Measurements from ENCODE around the gene SHLD1.

GRCh38 chr20:5843054-5843592 is 92.9 kb downstream of the SHLD1 start:
- TF ChIP-seq EZH2 (IDR thresholded peaks at IDR 0.05; ENCODE audit: insufficient read depth, poor library complexity, severe bottlenecking) (no peak), EZH2phosphoT487 (IDR thresholded peaks at IDR 0.05; ENCODE audit: insufficient read depth, low read depth) (no peak)

Data from GM23248 (cell line).